ENCODE data around the gene TBL3.

- TF ChIP-seq, protein P1, sequence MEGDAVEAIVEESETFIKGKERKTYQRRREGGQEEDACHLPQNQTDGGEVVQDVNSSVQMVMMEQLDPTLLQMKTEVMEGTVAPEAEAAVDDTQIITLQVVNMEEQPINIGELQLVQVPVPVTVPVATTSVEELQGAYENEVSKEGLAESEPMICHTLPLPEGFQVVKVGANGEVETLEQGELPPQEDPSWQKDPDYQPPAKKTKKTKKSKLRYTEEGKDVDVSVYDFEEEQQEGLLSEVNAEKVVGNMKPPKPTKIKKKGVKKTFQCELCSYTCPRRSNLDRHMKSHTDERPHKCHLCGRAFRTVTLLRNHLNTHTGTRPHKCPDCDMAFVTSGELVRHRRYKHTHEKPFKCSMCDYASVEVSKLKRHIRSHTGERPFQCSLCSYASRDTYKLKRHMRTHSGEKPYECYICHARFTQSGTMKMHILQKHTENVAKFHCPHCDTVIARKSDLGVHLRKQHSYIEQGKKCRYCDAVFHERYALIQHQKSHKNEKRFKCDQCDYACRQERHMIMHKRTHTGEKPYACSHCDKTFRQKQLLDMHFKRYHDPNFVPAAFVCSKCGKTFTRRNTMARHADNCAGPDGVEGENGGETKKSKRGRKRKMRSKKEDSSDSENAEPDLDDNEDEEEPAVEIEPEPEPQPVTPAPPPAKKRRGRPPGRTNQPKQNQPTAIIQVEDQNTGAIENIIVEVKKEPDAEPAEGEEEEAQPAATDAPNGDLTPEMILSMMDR (conservative IDR thresholded peaks at IDR 0.05): no peak
- no peak for TF ChIP-seq ZFX (IDR thresholded peaks at IDR 0.05)
Observed at GRCh38 chr16:2002406-2003230, 30.8 kb downstream of the TBL3 start.

All from C4-2B (cell line).